H1 (cell line): Measurements from ENCODE around the gene SAMD9L. TPM values are rescaled to one million over a fixed set of nuclear protein-coding genes. Genes with fewer than 3 reads are reported as not detected.

Source experiments
- CTCF ChIA-PET: fragments of 300-600 bp; sonication (Branson Sonifier 250); formaldehyde crosslinking; loops from one replicate; lab custom pipeline; 2021; ENCODE audit not compliant: partially characterized antibody; lab: Charles Lee
- POLR2A ChIA-PET: fragments of 300-600 bp; sonication (Branson Sonifier 250); formaldehyde crosslinking; loops from one replicate; lab custom pipeline; 2021; ENCODE audit warnings: inconsistent platforms; ENCODE audit not compliant: partially characterized antibody; lab: Charles Lee
- DNase-seq, 2 experiments: peaks; one replicate each; pipeline versions ENCODE4 v3.0.0 to v3.0.0-alpha.2; 2010 to 2022; ENCODE audit warnings: low spot score in 2 of 2, low read depth in 1 of 2, mixed read lengths in 1 of 2
- FAIRE-seq: peaks from 2 replicates; lab custom pipeline; 2011; peaks lifted over from hg19 to GRCh38; lab: Jason Lieb, UNC
- H2AFZ ChIP-seq: 2 replicates; pipeline ENCODE4 v1.8.1; 2012; ENCODE audit warnings: low read length, inconsistent platforms
- H2AK5ac ChIP-seq: 2 replicates; pipeline ENCODE4 v1.6.1; 2013; ENCODE audit warnings: low read depth, low read length
- H2BK120ac ChIP-seq: replicated peaks from 2 replicates; pipeline ENCODE3; 2013; ENCODE audit warnings: low read depth, low read length, inconsistent platforms
- H2BK12ac ChIP-seq: 2 replicates; pipeline ENCODE4 v1.6.1; 2013; ENCODE audit warnings: low read depth, low read length
- H2BK15ac ChIP-seq: 2 replicates; pipeline ENCODE4 v1.6.1; 2013; ENCODE audit warnings: low read length
- H2BK20ac ChIP-seq: 2 replicates; pipeline ENCODE4 v1.6.1; 2013; ENCODE audit warnings: low read length
- H2BK5ac ChIP-seq: 2 replicates; pipeline ENCODE4 v1.6.1; 2013; ENCODE audit warnings: low read depth, low read length
- H3K14ac ChIP-seq: 2 replicates; pipeline ENCODE4 v1.6.1; 2013; ENCODE audit warnings: inconsistent platforms; ENCODE audit not compliant: insufficient read length
- H3K18ac ChIP-seq: 2 replicates; pipeline ENCODE4 v1.6.1; 2013; ENCODE audit warnings: low read length; ENCODE audit errors: extremely low read depth
- H3K23ac ChIP-seq: 2 replicates; pipeline ENCODE4 v1.6.1; 2013; ENCODE audit warnings: inconsistent platforms; ENCODE audit not compliant: insufficient read length
- H3K23me2 ChIP-seq: 2 replicates; pipeline ENCODE4 v1.6.1; 2013; ENCODE audit warnings: low read depth, low read length
- H3K27ac ChIP-seq: 2 replicates; pipeline ENCODE4 v1.6.1; 2011; ENCODE audit warnings: low read depth, low read length, inconsistent platforms
- H3K27me3 ChIP-seq, 4 experiments: replicated peaks in 1 of 4; 1 replicate in 1 of 4; 2 replicates in 3 of 4; pipeline versions ENCODE4 v1.6.1 to v1.8.1; 2011 to 2013; ENCODE audit warnings: low read length in 3 of 4, mild to moderate bottlenecking in 3 of 4, inconsistent platforms in 2 of 4, mixed read lengths in 2 of 4, moderate library complexity in 1 of 4; ENCODE audit not compliant: control insufficient read depth in 3 of 4, insufficient read depth in 3 of 4; ENCODE audit errors: extremely low read depth in 1 of 4
- H3K36me3 ChIP-seq, 4 experiments: 2 replicates each; pipeline versions ENCODE4 v1.6.1 to v1.8.1; 2011 to 2013; ENCODE audit warnings: mild to moderate bottlenecking in 4 of 4, low read length in 3 of 4, moderate library complexity in 2 of 4, control low read depth in 1 of 4, inconsistent platforms in 1 of 4; ENCODE audit not compliant: insufficient read depth in 4 of 4, control insufficient read depth in 2 of 4
- H3K4ac ChIP-seq: replicated peaks from 2 replicates; pipeline ENCODE3; 2013; ENCODE audit warnings: low read length, low read depth, mixed read lengths, inconsistent platforms; ENCODE audit not compliant: insufficient read length
- H3K4me1 ChIP-seq, 4 experiments: replicated peaks in 1 of 4; 1 replicate in 1 of 4; 2 replicates in 3 of 4; pipeline versions ENCODE4 v1.6.1 to v1.8.1; 2011 to 2013; ENCODE audit warnings: low read length in 3 of 4, inconsistent platforms in 2 of 4, mixed read lengths in 1 of 4; ENCODE audit not compliant: insufficient read depth in 4 of 4, control insufficient read depth in 3 of 4
- H3K4me2 ChIP-seq, 2 experiments: 2 replicates each; pipeline versions ENCODE4 v1.6.1 to v1.8.1; 2011 to 2013; ENCODE audit warnings: low read depth in 2 of 2, low read length in 2 of 2, control low read depth in 1 of 2, inconsistent platforms in 1 of 2, mild to moderate bottlenecking in 1 of 2; ENCODE audit not compliant: insufficient read depth in 1 of 2
- H3K4me3 ChIP-seq, 4 experiments: fragments of 200-600, 300-600 bp in 1 of 4; sonication (generic), shearing (Covaris generic), sonication (Bioruptor Twin) in 1 of 4; 2 replicates each; pipeline versions ENCODE4 v1.5.1 to v1.8.1; 2011 to 2016; ENCODE audit warnings: low read length in 4 of 4, low read depth in 3 of 4, control low read depth in 2 of 4, inconsistent platforms in 2 of 4, mild to moderate bottlenecking in 2 of 4, mixed read lengths in 1 of 4, moderate library complexity in 1 of 4; ENCODE audit not compliant: insufficient read depth in 2 of 4; ENCODE audit errors: extremely low read depth in 1 of 4
- H3K56ac ChIP-seq: replicated peaks from 2 replicates; pipeline ENCODE3; 2013; ENCODE audit warnings: low read depth, mild to moderate bottlenecking, mixed read lengths, low read length, inconsistent platforms; ENCODE audit not compliant: insufficient read length
- H3K79me1 ChIP-seq: 2 replicates; pipeline ENCODE4 v1.6.1; 2013; ENCODE audit warnings: low read depth, low read length, control low read depth
- H3K79me2 ChIP-seq, 2 experiments: 2 replicates each; pipeline versions ENCODE4 v1.6.1 to v1.8.1; 2012 to 2013; ENCODE audit warnings: low read length in 2 of 2, mild to moderate bottlenecking in 2 of 2, inconsistent platforms in 1 of 2; ENCODE audit not compliant: insufficient read depth in 2 of 2, control insufficient read depth in 1 of 2
- H3K9ac ChIP-seq, 4 experiments: replicated peaks in 1 of 4; 1 replicate in 1 of 4; 2 replicates in 3 of 4; pipeline versions ENCODE4 v1.6.1 to v1.8.1; 2011 to 2013; ENCODE audit warnings: low read depth in 3 of 4, low read length in 3 of 4, control low read depth in 2 of 4, mild to moderate bottlenecking in 2 of 4, moderate library complexity in 2 of 4, inconsistent platforms in 1 of 4; ENCODE audit errors: extremely low read depth in 1 of 4
- H3K9me3 ChIP-seq, 2 experiments: 2 replicates each; pipeline versions ENCODE4 v1.6.1 to v1.8.1; 2012 to 2013; ENCODE audit warnings: mild to moderate bottlenecking in 2 of 2, moderate library complexity in 2 of 2, control low read depth in 1 of 2, inconsistent platforms in 1 of 2, low read depth in 1 of 2, low read length in 1 of 2, mixed read lengths in 1 of 2; ENCODE audit not compliant: insufficient read depth in 2 of 2
- H4K20me1 ChIP-seq, 2 experiments: replicated peaks in 1 of 2; 2 replicates each; pipeline versions ENCODE3 to v1.8.1; 2011 to 2013; ENCODE audit warnings: inconsistent platforms in 2 of 2, low read length in 2 of 2, mild to moderate bottlenecking in 1 of 2; ENCODE audit not compliant: insufficient read depth in 2 of 2, control insufficient read depth in 1 of 2
- H4K5ac ChIP-seq: 2 replicates; pipeline ENCODE4 v1.6.1; 2013; ENCODE audit warnings: low read length, low read depth, mixed read lengths, inconsistent platforms; ENCODE audit not compliant: insufficient read length
- H4K8ac ChIP-seq: 2 replicates; pipeline ENCODE4 v1.8.0; 2013; ENCODE audit warnings: mild to moderate bottlenecking, moderate library complexity, low read length, inconsistent platforms; ENCODE audit not compliant: insufficient read depth; ENCODE audit errors: extremely low read depth
- H4K91ac ChIP-seq: replicated peaks from 2 replicates; pipeline ENCODE3; 2013; ENCODE audit warnings: low read length, mixed read lengths, inconsistent platforms; ENCODE audit not compliant: insufficient read length
- BACH1 ChIP-seq: IDR thresholded peaks from 2 replicates; pipeline ENCODE4 v1.6.1; 2012; ENCODE audit warnings: low read length, improper control_type of control experiment
- POLR2A ChIP-seq, 2 experiments: IDR thresholded peaks; 1 replicate in 1 of 2; 2 replicates in 1 of 2; pipeline ENCODE4 v1.6.1; 2011; ENCODE audit warnings: low read depth in 2 of 2, low read length in 2 of 2, mild to moderate bottlenecking in 2 of 2; ENCODE audit errors: control extremely low read depth in 1 of 2
- SAP30 ChIP-seq: fragments of 300-600 bp; sonication (generic); IDR thresholded peaks from 2 replicates; pipeline ENCODE4 v1.7.1; 2012; ENCODE audit warnings: low read length, moderate library complexity, mild to moderate bottlenecking, inconsistent platforms; ENCODE audit not compliant: insufficient read depth, insufficient replicate concordance
- WGBS, 2 experiments: shearing (Covaris generic) in 1 of 2; methylation state at CpG; one replicate each; pipeline versions ENCODE4 v1.1.6 to v1.1.7; 2013 to 2015; ENCODE audit warnings: low lambda C conversion rate in 2 of 2, mixed read lengths in 2 of 2, inconsistent platforms in 1 of 2, low coverage in 1 of 2, missing lambda C conversion rate in 1 of 2; ENCODE audit not compliant: insufficient replicate concordance in 2 of 2, insufficient coverage in 1 of 2, insufficient read length in 1 of 2; ENCODE audit errors: extremely low coverage in 1 of 2, missing lambda C conversion rate in 1 of 2; 5-methylcytosine and 5-hydroxymethylcytosine counted together
- polyA plus RNA-seq, 7 experiments: library from polyadenylated mRNA; depleted of rRNA in 3 of 7; stranded (reverse) in 5 of 7; unstranded in 2 of 7; fragments of >200 nt in 5 of 7; fragments of 200-250 nt in 2 of 7; gene quantifications; 1 replicate in 5 of 7; 2 replicates in 1 of 7; 4 replicates in 1 of 7; pipeline versions ENCODE4 v1.2.1 to v1.2.3, GENCODE V29; 2011 to 2013; ENCODE audit warnings: missing spikeins in 2 of 7, mixed read lengths in 2 of 7
- total RNA-seq: library from RNA; stranded (reverse); fragmentation: NEBNext Ultra II Directional; extraction: Animal tissue kit (Norgen Biotek cat#: 25700); gene quantifications from 2 replicates; pipeline ENCODE4 v1.2.1, GENCODE V29; 2021
- TF ChIP-seq, protein P1 (sequence below): IDR thresholded peaks from 2 replicates; pipeline ENCODE4 v1.6.1; 2011; ENCODE audit warnings: low read depth, mild to moderate bottlenecking, low read length; ENCODE audit not compliant: insufficient read depth

Gene SAMD9L
- total and polyA plus RNA-seq, 2 of the 8 experiments (the other 6 are each of a cell fraction or from before 2014, with no cell fraction given), result not detected

- Histone ChIP-seq H2BK12ac (no peak overlapping the region), H2AK5ac (no peak overlapping the region), H3K27ac (no peak overlapping the region), H3K27me3 (no peaks in the 10 kb centered on the region), H2BK20ac (no peak overlapping the region), H3K23ac (no peak overlapping the region), H3K4me2 (no peak overlapping the region), H4K91ac (no peak overlapping the region), H3K9ac (no peak overlapping the region), H3K23me2 (no peaks in the 10 kb centered on the region), H2BK5ac (no peak overlapping the region), H3K56ac (no peak overlapping the region), H3K4ac (no peak overlapping the region), H4K20me1 (no peaks in the 10 kb centered on the region), H4K5ac (no peak overlapping the region), H3K79me1 (no peaks in the 10 kb centered on the region), H3K79me2 (no peaks in the 10 kb centered on the region), H3K4me3 (no peak overlapping the region), H3K14ac (no peak overlapping the region), H2BK120ac (no peak overlapping the region), H4K8ac (no peak overlapping the region), H2BK15ac (no peak overlapping the region), H3K9me3 (no peaks in the 10 kb centered on the region), H2AFZ (peak overlapping the region; percentile 49; the same call in 1 of the 2 replicates), H3K18ac (no peak overlapping the region), H3K4me1 (no peaks in the 10 kb centered on the region), H3K36me3 (no peaks in the 10 kb centered on the region; a peak in 1 of 8 replicates)
- ChIA-PET CTCF (no interaction called here), POLR2A (no interaction called here)
- 79% methylated on average over 1 of the region's 1 CpG; no CpG with 5 or more reads in 1 of the 2 experiments for WGBS, 2 experiments
- no peak for DNase-seq
- FAIRE-seq, result no peak
- TF ChIP-seq POLR2A (IDR thresholded peaks at IDR 0.05; ENCODE audit: control extremely low read depth in 1 of 2, low read depth in 2 of 2, low read length in 2 of 2) (no peak), SAP30 (no peak), BACH1 (no peak)
- TF ChIP-seq, protein P1, sequence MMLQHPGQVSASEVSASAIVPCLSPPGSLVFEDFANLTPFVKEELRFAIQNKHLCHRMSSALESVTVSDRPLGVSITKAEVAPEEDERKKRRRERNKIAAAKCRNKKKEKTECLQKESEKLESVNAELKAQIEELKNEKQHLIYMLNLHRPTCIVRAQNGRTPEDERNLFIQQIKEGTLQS, result no peak
Observed at GRCh38 chr7:93165447-93165846, 17.3 kb upstream of the SAMD9L start.
